Caco-2 (cell line): ENCODE data around the gene ELP4. TPM values are rescaled to one million over a fixed set of nuclear protein-coding genes. Genes with fewer than 3 reads are reported as not detected.

Source experiments
- BruUV-seq: library from RNA; stranded (reverse); fragments of 400-500 nt; replicated peaks from 2 replicates; lab custom pipeline; 2021; lab: Mats Ljungman, UMichigan
- CTCF ChIA-PET: fragments of 300-600 bp; sonication (Branson Sonifier 250); formaldehyde crosslinking; loops from one replicate; lab custom pipeline; 2022; ENCODE audit warnings: antibody characterized with exemption; lab: Charles Lee
- POLR2A ChIA-PET: fragments of 300-600 bp; sonication (Branson Sonifier 250); formaldehyde crosslinking; loops from one replicate; lab custom pipeline; 2022; ENCODE audit warnings: antibody characterized with exemption; lab: Charles Lee
- DNase-seq, 2 experiments: peaks; one replicate each; pipeline versions ENCODE4 v3.0.0 to v3.0.0-alpha.2; 2020 to 2022
- H3K27me3 ChIP-seq: replicated peaks from 2 replicates; pipeline ENCODE4 v1.6.0; 2011; ENCODE audit warnings: low read length; ENCODE audit not compliant: control insufficient read depth, insufficient read depth
- H3K36me3 ChIP-seq: 2 replicates; pipeline ENCODE4 v1.5.1; 2011; ENCODE audit warnings: low read length; ENCODE audit not compliant: control insufficient read depth, insufficient read depth
- H3K4me1 ChIP-seq: fragments of 250-450 bp; sonication (Bioruptor Pico); 2 replicates; pipeline ENCODE4 v1.5.1; 2020; ENCODE audit warnings: mild to moderate bottlenecking
- H3K4me3 ChIP-seq: 2 replicates; pipeline ENCODE4 v1.5.1; 2011; ENCODE audit warnings: low read depth, mild to moderate bottlenecking, control low read depth, low read length
- H3K9me3 ChIP-seq: fragments of 250-450 bp; sonication (Bioruptor Pico); 2 replicates; pipeline ENCODE4 v1.5.1; 2020; ENCODE audit warnings: mild to moderate bottlenecking, moderate library complexity
- H3K27ac Mint-ChIP-seq: one replicate; pipeline ENCODE4 v1.8.0; 2022; ENCODE audit warnings: mixed read lengths; ENCODE audit not compliant: unreplicated experiment
- H3K27me3 Mint-ChIP-seq: one replicate; pipeline ENCODE4 v1.8.0; 2022; ENCODE audit warnings: mixed read lengths; ENCODE audit not compliant: insufficient read depth, unreplicated experiment
- H3K36me3 Mint-ChIP-seq: one replicate; pipeline ENCODE4 v1.8.0; 2022; ENCODE audit warnings: mild to moderate bottlenecking, mixed read lengths; ENCODE audit not compliant: insufficient read depth, unreplicated experiment
- H3K4me1 Mint-ChIP-seq: one replicate; pipeline ENCODE4 v1.8.0; 2022; ENCODE audit warnings: low read depth, mixed read lengths; ENCODE audit not compliant: unreplicated experiment
- H3K4me3 Mint-ChIP-seq: one replicate; pipeline ENCODE4 v1.8.0; 2022; ENCODE audit warnings: mild to moderate bottlenecking, moderate library complexity, mixed read lengths; ENCODE audit not compliant: unreplicated experiment
- H3K9me3 Mint-ChIP-seq: one replicate; pipeline ENCODE4 v1.8.0; 2022; ENCODE audit warnings: mixed read lengths; ENCODE audit not compliant: unreplicated experiment
- intact Hi-C: fragments of 100-400 bp; cut with micrococcal nuclease; formaldehyde crosslinking; loops from one replicate; pipeline ENCODE4 v1.10.0; 2022; ENCODE audit not compliant: unreplicated experiment
- total RNA-seq: library from RNA; stranded (reverse); gene quantifications from 2 replicates; pipeline ENCODE4 v1.2.3, GENCODE V29; 2022
- TF ChIP-seq, protein P1 (sequence below), 2 experiments: fragments of 200-600 bp in 1 of 2; IDR thresholded peaks; 1 replicate in 1 of 2; 2 replicates in 1 of 2; pipeline versions ENCODE4 v1.5.1 to v1.8.0; 2011 to 2022; ENCODE audit warnings: antibody characterized with exemption in 1 of 2, control low read depth in 1 of 2, inconsistent platforms in 1 of 2, low read depth in 1 of 2, low read length in 1 of 2, mild to moderate bottlenecking in 1 of 2, moderate library complexity in 1 of 2; ENCODE audit not compliant: insufficient read depth in 1 of 2, severe bottlenecking in 1 of 2, unreplicated experiment in 1 of 2

ELP4 gene
- total RNA-seq, 1 experiment from 2014 or later: 18.8 TPM

DNA sequence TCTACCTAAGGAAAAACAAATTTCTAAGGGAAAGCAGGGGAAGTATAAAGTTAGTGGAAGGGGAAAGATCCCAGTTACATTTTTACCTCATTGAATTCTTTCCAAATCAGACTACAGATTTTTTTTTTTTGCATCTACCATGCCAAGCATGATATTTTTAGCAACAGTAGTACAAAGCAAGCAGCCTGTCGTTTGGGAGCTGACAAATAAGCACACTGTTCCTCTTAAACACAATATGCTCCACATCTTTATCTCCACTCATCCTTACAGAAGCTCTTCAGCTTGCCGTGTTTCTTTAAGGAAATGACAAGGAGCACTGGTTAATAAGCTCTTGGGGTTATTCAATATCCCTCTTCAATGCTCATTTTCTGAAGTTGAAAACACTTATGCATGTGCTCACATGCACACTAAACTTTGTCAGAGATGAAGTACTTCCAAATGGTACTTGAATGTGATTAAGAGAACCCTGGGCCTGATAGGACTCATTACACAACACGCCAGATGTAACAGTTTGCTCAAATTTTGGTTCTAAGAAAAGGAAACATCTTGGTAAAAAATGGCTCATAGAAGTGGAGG is 247.8 kb downstream of the ELP4 start:
- no peaks in the 10 kb centered on the region for H3K27me3 ChIP-seq
- no peaks in the 10 kb centered on the region for H3K9me3 ChIP-seq
- no peaks in the 10 kb centered on the region for H3K36me3 ChIP-seq
- no peak overlapping the region for H3K27ac Mint-ChIP-seq
- BruUV-seq: no TSS peak
- no peaks in the 10 kb centered on the region for H3K9me3 Mint-ChIP-seq
- TF ChIP-seq, protein P1, sequence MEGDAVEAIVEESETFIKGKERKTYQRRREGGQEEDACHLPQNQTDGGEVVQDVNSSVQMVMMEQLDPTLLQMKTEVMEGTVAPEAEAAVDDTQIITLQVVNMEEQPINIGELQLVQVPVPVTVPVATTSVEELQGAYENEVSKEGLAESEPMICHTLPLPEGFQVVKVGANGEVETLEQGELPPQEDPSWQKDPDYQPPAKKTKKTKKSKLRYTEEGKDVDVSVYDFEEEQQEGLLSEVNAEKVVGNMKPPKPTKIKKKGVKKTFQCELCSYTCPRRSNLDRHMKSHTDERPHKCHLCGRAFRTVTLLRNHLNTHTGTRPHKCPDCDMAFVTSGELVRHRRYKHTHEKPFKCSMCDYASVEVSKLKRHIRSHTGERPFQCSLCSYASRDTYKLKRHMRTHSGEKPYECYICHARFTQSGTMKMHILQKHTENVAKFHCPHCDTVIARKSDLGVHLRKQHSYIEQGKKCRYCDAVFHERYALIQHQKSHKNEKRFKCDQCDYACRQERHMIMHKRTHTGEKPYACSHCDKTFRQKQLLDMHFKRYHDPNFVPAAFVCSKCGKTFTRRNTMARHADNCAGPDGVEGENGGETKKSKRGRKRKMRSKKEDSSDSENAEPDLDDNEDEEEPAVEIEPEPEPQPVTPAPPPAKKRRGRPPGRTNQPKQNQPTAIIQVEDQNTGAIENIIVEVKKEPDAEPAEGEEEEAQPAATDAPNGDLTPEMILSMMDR (IDR thresholded peaks at IDR 0.05; ENCODE audit: insufficient read depth in 1 of 2, low read depth in 1 of 2, low read length in 1 of 2, severe bottlenecking in 1 of 2, unreplicated experiment in 1 of 2): no peak
- H3K27me3 Mint-ChIP-seq: no peaks in the 10 kb centered on the region
- H3K4me3 ChIP-seq: no peak overlapping the region
- CTCF ChIA-PET: no interaction called here
- no peaks in the 10 kb centered on the region for H3K36me3 Mint-ChIP-seq
- no peak overlapping the region for H3K4me3 Mint-ChIP-seq
- H3K4me1 Mint-ChIP-seq: no peaks in the 10 kb centered on the region
- POLR2A ChIA-PET: no interaction called here
- intact Hi-C loops: no loop called here
- DNase-seq: no peak
- no peaks in the 10 kb centered on the region for H3K4me1 ChIP-seq

DNA sequence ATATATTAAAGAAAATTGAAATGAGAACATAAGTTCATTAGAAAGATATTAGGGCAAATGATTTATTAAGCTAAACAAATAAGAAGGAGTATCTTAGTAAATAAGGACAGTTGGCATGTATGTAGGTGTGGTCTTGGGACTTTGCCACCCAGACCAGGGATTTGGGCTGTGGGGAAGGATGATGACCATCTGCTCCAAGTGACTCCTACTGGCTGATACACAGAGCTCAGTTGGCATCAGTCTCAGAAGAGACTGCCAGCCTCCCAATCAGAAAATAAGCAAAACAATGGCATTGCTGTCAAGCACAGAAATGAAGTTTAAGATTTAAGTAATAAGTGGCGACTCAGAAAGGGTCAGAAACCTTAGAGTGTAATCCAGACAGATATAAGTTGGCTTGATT is 252.1 kb downstream of the ELP4 start:
- CTCF ChIA-PET: no interaction called here
- Histone ChIP-seq H3K27me3 (no peaks in the 10 kb centered on the region), H3K9me3 (no peaks in the 10 kb centered on the region), H3K4me1 (no peaks in the 10 kb centered on the region), H3K4me3 (no peak overlapping the region), H3K36me3 (no peaks in the 10 kb centered on the region)
- no peak overlapping the region for H3K27ac Mint-ChIP-seq
- H3K27me3 Mint-ChIP-seq: no peaks in the 10 kb centered on the region
- no peak overlapping the region for H3K4me3 Mint-ChIP-seq
- TF ChIP-seq, protein P1 (IDR thresholded peaks at IDR 0.05; ENCODE audit: insufficient read depth in 1 of 2, low read depth in 1 of 2, low read length in 1 of 2, severe bottlenecking in 1 of 2, unreplicated experiment in 1 of 2): no peak
- intact Hi-C loops: no loop called here
- H3K36me3 Mint-ChIP-seq: no peaks in the 10 kb centered on the region
- POLR2A ChIA-PET: no interaction called here
- BruUV-seq: no TSS peak
- no peak for DNase-seq
- H3K9me3 Mint-ChIP-seq: no peaks in the 10 kb centered on the region
- no peaks in the 10 kb centered on the region for H3K4me1 Mint-ChIP-seq

DNA sequence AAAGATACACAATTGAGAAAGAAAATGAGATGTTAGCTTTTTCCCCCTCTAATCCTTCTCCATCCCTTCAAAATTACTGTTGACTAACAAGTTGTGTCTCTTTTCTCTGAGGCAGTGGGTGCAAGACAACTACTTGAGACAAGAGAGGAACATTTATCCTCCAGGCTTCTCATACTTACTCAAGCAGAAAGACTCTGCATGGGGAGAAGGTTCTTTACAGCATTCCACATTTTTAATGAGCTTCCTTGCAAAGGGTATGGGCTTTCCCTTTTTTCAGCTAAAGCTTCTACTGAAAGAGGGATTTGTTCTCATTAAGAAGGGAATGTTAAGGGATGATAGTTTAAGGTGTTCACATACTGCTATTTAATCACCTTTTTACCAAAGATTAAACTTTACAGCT is 253.7 kb downstream of the ELP4 start:
- TF ChIP-seq, protein P1 (IDR thresholded peaks at IDR 0.05; ENCODE audit: insufficient read depth in 1 of 2, low read depth in 1 of 2, low read length in 1 of 2, severe bottlenecking in 1 of 2, unreplicated experiment in 1 of 2): no peak
- Mint-ChIP-seq H3K9me3 (no peaks in the 10 kb centered on the region), H3K27ac (no peak overlapping the region), H3K36me3 (no peaks in the 10 kb centered on the region), H3K4me1 (no peaks in the 10 kb centered on the region), H3K4me3 (no peak overlapping the region), H3K27me3 (no peaks in the 10 kb centered on the region)
- Histone ChIP-seq H3K27me3 (no peaks in the 10 kb centered on the region), H3K36me3 (no peaks in the 10 kb centered on the region), H3K9me3 (no peaks in the 10 kb centered on the region), H3K4me3 (no peak overlapping the region), H3K4me1 (no peaks in the 10 kb centered on the region)
- ChIA-PET POLR2A (no interaction called here), CTCF (no interaction called here)
- no TSS peak for BruUV-seq
- no peak for DNase-seq
- intact Hi-C loops: no loop called here
